Measurements from ENCODE around the gene PSMA6. TPM values are rescaled to one million over a fixed set of nuclear protein-coding genes. Genes with fewer than 3 reads are reported as not detected.
A peak's percentile ranks its signal among the peaks of the same experiment; 100 is the strongest.

PSMA6 gene
- total and polyA plus RNA-seq, 2 experiments from 2014 or later: 216 to 296 TPM

- DNase-seq (ENCODE audit: low spot score) (no peak), ATAC-seq (no peak; the same call in 2 of the 3 replicates)
- Mint-ChIP-seq H3K9me3 (no peaks in the 10 kb centered on the region), H3K4me3 (no peak overlapping the region), H3K27me3 (ENCODE audit: insufficient read depth, low read depth, poor library complexity) (peaks cover 1% of the 10 kb centered on the region), H3K36me3 (ENCODE audit: low read depth) (peaks cover 27% of the 10 kb centered on the region), H3K4me1 (no peaks in the 10 kb centered on the region), H3K27ac (no peak overlapping the region)
- Histone ChIP-seq H3K27ac (ENCODE audit: low read depth) (no peak overlapping the region), H3F3A (replicated peaks; ENCODE audit: low read depth) (no peaks in the 10 kb centered on the region), H3K4me1 (ENCODE audit: insufficient read depth) (no peaks in the 10 kb centered on the region), H3K27me3 (ENCODE audit: insufficient read depth) (no peaks in the 10 kb centered on the region), H3K36me3 (ENCODE audit: insufficient read depth) (peaks cover 14% of the 10 kb centered on the region; the same call in 1 of the 2 replicates), H3K9me2 (ENCODE audit: insufficient read depth) (no peaks in the 10 kb centered on the region), H3K79me2 (replicated peaks; ENCODE audit: insufficient read depth) (no peaks in the 10 kb centered on the region), H3K4me2 (no peak overlapping the region), H2AFZ (no peak overlapping the region), H3K4me3 (no peak overlapping the region), H4K20me1 (replicated peaks; ENCODE audit: insufficient read depth) (no peaks in the 10 kb centered on the region)
- TF ChIP-seq EZH2 (IDR thresholded peaks at IDR 0.05; ENCODE audit: low read depth, unreplicated experiment) (no peak), ZNF331 (CRISPR knock-in tag; IDR thresholded peaks at IDR 0.05; ENCODE audit: low read depth) (no peak), POLR2AphosphoS5 (IDR thresholded peaks at IDR 0.05; ENCODE audit: low read depth) (no peak), REST (IDR thresholded peaks at IDR 0.05; ENCODE audit: unreplicated experiment) (no peak), EZH2phosphoT487 (IDR thresholded peaks at IDR 0.05; ENCODE audit: unreplicated experiment) (no peak), NANOG (IDR thresholded peaks at IDR 0.05; ENCODE audit: borderline replicate concordance) (no peak), STAT1 (IDR thresholded peaks at IDR 0.05; ENCODE audit: unreplicated experiment) (no peak), ZNF114 (CRISPR knock-in tag; IDR thresholded peaks at IDR 0.05) (no peak), JUNB (IDR thresholded peaks at IDR 0.05; ENCODE audit: unreplicated experiment) (no peak)
- TF ChIP-seq, protein P1, sequence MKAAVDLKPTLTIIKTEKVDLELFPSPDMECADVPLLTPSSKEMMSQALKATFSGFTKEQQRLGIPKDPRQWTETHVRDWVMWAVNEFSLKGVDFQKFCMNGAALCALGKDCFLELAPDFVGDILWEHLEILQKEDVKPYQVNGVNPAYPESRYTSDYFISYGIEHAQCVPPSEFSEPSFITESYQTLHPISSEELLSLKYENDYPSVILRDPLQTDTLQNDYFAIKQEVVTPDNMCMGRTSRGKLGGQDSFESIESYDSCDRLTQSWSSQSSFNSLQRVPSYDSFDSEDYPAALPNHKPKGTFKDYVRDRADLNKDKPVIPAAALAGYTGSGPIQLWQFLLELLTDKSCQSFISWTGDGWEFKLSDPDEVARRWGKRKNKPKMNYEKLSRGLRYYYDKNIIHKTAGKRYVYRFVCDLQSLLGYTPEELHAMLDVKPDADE (IDR thresholded peaks at IDR 0.05): no peak
These were observed 28.3 kb downstream of the PSMA6 start for GRCh38 chr14:35320472-35320871.

GRCh38 chr14:35326375-35326774, 34.2 kb downstream of the PSMA6 start:
- 0 out of 2 replicates have a peak overlapping the region, but pooled peaks have one; percentile 10 for H2AFZ ChIP-seq
- ATAC-seq: no peak
- Mint-ChIP-seq H3K27ac (no peak overlapping the region), H3K4me1 (no peaks in the 10 kb centered on the region), H3K9me3 (no peaks in the 10 kb centered on the region), H3K4me3 (no peak overlapping the region), H3K36me3 (ENCODE audit: low read depth) (no peaks in the 10 kb centered on the region), H3K27me3 (ENCODE audit: insufficient read depth, low read depth, poor library complexity) (peaks cover 5% of the 10 kb centered on the region)
- H3K27ac ChIP-seq (ENCODE audit: low read depth): no peak overlapping the region
- H3F3A ChIP-seq (replicated peaks; ENCODE audit: low read depth): no peaks in the 10 kb centered on the region
- DNase-seq (ENCODE audit: low spot score): no peak
- H3K79me2 ChIP-seq (replicated peaks; ENCODE audit: insufficient read depth): no peaks in the 10 kb centered on the region
- no peaks in the 10 kb centered on the region for H3K36me3 ChIP-seq (ENCODE audit: insufficient read depth)
- no peak overlapping the region for H3K4me3 ChIP-seq
- no peaks in the 10 kb centered on the region for H4K20me1 ChIP-seq (replicated peaks; ENCODE audit: insufficient read depth)
- no peaks in the 10 kb centered on the region for H3K4me1 ChIP-seq (ENCODE audit: insufficient read depth)
- H3K27me3 ChIP-seq (ENCODE audit: insufficient read depth): no peaks in the 10 kb centered on the region
- no peaks in the 10 kb centered on the region for H3K9me2 ChIP-seq (ENCODE audit: insufficient read depth)
- H3K4me2 ChIP-seq: no peak overlapping the region
- TF ChIP-seq REST (IDR thresholded peaks at IDR 0.05; ENCODE audit: unreplicated experiment): no peak

Measured in GM23338 (cell line).